ENCODE results near the gene HAUS7.

HAUS7 gene

DNA sequence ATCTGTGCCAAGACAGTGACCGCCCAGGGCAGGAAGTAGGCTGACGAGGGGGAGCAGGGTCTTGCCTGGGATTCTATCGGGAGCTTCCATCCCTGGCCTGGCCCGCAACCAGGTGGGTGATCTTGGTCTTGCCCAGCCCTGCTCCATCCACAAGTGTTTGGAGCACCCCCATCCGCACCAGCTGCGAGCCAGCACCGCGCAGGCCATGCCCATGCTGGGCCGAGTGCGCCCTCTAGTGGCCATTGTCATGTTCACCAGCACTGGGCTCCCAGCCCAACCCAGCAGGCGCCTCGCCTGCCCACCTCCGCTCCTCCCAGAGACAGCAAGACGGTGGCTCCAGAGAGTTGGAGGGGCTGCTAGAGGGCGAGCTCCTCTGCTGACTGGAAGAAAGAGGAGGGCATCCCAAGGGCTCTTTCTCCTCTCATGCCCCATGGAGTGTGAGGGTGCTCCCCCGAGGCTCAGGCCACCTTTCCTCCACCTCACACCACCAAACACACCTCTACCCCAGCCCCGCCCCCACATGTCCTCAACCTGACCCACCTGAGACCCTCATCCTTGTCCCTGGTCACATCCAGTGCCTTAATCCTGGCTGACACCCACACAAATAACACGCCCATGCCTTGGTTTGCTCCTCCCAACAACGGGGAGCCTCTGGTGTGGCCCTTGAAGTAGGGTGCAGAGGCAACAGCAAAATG, 37.3 kb upstream of the HAUS7 start:
- H3K4me3 ChIP-seq (ENCODE audit: low read depth, low read length) = no peak overlapping the region
- DNase-seq (ENCODE audit: low read depth) = peak; percentile 3
- TF ChIP-seq, protein P1, sequence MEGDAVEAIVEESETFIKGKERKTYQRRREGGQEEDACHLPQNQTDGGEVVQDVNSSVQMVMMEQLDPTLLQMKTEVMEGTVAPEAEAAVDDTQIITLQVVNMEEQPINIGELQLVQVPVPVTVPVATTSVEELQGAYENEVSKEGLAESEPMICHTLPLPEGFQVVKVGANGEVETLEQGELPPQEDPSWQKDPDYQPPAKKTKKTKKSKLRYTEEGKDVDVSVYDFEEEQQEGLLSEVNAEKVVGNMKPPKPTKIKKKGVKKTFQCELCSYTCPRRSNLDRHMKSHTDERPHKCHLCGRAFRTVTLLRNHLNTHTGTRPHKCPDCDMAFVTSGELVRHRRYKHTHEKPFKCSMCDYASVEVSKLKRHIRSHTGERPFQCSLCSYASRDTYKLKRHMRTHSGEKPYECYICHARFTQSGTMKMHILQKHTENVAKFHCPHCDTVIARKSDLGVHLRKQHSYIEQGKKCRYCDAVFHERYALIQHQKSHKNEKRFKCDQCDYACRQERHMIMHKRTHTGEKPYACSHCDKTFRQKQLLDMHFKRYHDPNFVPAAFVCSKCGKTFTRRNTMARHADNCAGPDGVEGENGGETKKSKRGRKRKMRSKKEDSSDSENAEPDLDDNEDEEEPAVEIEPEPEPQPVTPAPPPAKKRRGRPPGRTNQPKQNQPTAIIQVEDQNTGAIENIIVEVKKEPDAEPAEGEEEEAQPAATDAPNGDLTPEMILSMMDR (IDR thresholded peaks at IDR 0.05; ENCODE audit: control insufficient read depth, extremely low read depth, insufficient read depth) = peak; percentile 87

DNA sequence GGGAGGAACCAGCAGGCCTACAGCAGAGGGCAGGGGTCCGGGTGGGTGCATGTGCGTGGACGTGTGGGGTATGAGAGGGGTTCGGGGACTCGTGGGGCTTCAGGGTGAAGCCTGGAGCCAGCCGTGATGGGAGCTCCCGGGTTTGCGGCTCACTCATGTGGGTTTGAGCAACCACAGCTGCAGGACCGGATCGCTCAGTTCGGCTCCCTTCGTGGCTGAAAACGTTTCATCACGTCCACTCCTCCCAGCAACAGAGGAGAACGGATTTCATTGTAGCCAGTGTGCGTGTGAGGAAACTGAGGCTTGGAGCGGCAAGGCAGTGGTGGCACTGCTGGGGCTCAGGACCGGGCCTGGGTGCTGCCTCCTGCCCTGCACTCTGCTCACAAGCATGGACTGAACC, 35.0 kb upstream of the HAUS7 start:
- no peak for DNase-seq (ENCODE audit: low read depth)
- H3K4me3 ChIP-seq (ENCODE audit: low read depth, low read length) = no peak overlapping the region
- TF ChIP-seq, protein P1 (IDR thresholded peaks at IDR 0.05; ENCODE audit: control insufficient read depth, extremely low read depth, insufficient read depth) = no peak

GRCh38 chrX:153504445-153505016, 34.2 kb upstream of the HAUS7 start:
- no peak for DNase-seq (ENCODE audit: low read depth)
- no peak overlapping the region for H3K4me3 ChIP-seq (ENCODE audit: low read depth, low read length)
- TF ChIP-seq, protein P1 (IDR thresholded peaks at IDR 0.05; ENCODE audit: control insufficient read depth, extremely low read depth, insufficient read depth) = no peak

- TF ChIP-seq, protein P1 (IDR thresholded peaks at IDR 0.05; ENCODE audit: control insufficient read depth, extremely low read depth, insufficient read depth) = no peak
- H3K4me3 ChIP-seq (ENCODE audit: low read depth, low read length) = no peak overlapping the region
- DNase-seq (ENCODE audit: low read depth) = no peak
Measured at GRCh38 chrX:153502796-153503195, 32.4 kb upstream of the HAUS7 start.

GRCh38 chrX:153502131-153502530, 31.8 kb upstream of the HAUS7 start:
- TF ChIP-seq, protein P1 (IDR thresholded peaks at IDR 0.05; ENCODE audit: control insufficient read depth, extremely low read depth, insufficient read depth) = no peak
- DNase-seq (ENCODE audit: low read depth) = no peak
- H3K4me3 ChIP-seq (ENCODE audit: low read depth, low read length) = no peak overlapping the region

DNA sequence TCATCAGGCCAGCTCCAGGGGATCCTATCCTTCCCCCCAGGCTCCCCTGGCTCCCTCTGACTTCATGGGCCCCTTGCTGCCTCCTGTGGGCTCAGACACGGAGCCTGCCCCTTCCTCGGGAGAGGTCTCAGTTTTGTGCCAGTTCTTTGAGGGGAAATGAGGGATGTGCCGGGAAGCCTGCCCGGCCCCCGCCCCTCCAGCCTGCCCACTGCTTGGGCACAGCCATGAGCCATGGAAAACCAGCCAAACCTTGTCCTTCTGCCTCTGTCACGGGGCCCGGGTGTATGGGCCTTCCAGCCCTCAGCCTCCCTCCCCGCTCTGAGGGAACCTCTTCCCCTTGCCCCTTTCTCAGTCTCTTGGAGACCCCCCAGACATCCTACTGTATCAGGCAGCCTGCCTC, 31.2 kb upstream of the HAUS7 start:
- H3K4me3 ChIP-seq (ENCODE audit: low read depth, low read length) = no peak overlapping the region
- TF ChIP-seq, protein P1 (IDR thresholded peaks at IDR 0.05; ENCODE audit: control insufficient read depth, extremely low read depth, insufficient read depth) = no peak
- no peak for DNase-seq (ENCODE audit: low read depth)
